Jurkat, Clone E6-1 (cell line): Measurements from ENCODE around the gene BOC.

Source experiments
- DNase-seq: peaks from one replicate; pipeline ENCODE4 v3.0.0-alpha.2; 2011; ENCODE audit warnings: low read depth, low spot score
- H3K4me3 ChIP-seq: 2 replicates; pipeline ENCODE4 v1.5.1; 2011; ENCODE audit warnings: mild to moderate bottlenecking, low read length, control low read depth, moderate library complexity

Gene BOC

DNA sequence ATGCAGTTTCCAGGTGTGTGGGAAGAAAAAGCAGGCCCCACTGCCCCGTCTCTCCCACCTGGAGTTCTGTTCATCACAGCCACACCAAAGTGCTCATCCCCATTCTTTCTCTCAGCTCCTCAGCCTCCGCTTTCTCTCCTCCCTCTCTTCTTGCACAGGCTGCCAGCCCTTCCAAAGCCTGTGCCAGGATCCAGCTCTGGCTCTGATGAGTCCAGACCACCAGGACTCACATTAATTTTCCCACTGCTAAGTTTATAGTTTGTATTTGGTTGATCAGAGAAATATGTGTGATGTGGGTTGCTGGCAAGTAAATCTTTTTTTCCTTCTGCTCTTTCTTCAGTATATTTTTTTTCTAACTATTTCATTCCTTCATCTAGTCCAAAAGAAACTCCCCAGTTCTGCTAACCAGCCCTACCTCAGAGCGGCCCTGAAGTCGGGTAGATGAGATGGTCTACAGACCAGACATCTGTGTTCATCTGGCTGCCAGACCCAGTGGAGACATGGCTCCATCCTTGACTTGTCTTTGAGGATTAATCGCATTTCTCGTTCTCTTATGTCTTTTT, 49.8 kb downstream of the BOC start:
- no peak for DNase-seq

DNA sequence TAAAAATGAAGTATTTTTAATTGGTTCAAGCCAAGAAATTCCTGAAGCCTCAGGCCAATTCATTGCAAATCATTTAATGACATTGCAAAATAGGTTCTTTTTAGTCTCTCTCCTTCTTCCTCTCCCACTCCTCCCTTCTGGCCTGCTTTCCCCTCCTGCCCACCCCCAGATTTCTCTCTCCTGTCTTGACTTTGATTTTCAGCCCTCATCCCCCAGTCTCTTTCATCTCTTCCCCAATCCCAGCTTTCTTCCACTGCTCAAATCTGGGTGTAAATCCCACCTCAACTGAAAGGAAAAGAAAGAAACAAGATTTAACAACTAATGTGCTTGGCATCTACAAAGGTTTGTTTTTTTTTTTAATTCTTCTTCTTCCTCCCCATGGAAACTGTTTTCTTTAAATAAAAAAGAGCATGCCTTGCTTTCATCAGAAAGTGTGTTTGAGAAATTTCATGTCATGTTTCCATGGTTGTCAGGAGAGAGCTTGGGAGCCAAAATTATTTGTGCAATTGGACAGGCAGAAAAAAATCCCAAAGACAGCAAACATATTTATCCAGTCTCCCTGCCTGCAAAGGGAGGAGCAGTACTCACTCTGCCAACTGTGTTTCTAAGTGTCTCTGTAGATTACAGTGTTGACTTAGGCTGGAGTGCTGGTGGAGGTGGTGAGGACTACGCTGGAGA, 50.4 kb downstream of the BOC start:
- DNase-seq: no peak
- no peak overlapping the region for H3K4me3 ChIP-seq

More for the DNA sequence above, 49.8 kb downstream of the BOC start:
- H3K4me3 ChIP-seq: no peak overlapping the region

DNA sequence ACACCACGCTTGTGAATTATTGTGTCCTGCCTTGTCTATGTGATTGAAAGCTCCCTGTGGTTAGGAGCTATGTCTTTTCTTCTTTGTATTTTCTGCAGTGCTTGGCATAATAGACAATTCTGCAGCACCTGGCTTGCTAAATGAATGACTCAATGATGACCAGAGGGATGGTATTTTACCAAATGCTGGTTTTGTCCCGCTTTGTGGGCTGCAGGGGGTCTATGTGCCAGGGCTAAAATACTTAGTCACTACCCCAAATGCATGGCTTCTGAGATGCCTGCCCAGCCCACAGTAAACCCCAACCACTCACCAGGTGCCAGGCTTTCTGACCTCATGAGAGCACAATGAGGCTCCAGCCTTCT, 50.9 kb downstream of the BOC start:
- DNase-seq: no peak
- H3K4me3 ChIP-seq: no peak overlapping the region

DNA sequence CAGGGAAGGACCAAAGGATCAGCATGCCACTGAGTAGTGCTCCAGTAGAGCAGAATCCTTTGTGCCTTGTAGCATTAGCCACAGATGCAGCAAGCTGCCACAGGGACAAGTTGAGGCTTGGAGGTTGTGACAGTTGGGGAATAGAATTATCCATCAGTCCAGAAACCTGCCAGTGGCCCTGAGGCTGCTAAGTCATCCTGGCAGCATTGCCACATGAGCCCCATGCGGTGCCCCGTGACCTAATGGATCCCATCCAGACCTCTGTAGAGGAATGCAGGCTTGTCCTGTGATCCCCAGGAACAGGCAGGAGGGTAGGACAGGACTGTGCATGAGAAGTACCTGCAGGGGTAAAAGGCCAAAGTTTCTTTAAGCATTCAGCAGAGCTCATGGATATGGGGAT, 51.7 kb downstream of the BOC start:
- no peak for DNase-seq
- no peak overlapping the region for H3K4me3 ChIP-seq

DNA sequence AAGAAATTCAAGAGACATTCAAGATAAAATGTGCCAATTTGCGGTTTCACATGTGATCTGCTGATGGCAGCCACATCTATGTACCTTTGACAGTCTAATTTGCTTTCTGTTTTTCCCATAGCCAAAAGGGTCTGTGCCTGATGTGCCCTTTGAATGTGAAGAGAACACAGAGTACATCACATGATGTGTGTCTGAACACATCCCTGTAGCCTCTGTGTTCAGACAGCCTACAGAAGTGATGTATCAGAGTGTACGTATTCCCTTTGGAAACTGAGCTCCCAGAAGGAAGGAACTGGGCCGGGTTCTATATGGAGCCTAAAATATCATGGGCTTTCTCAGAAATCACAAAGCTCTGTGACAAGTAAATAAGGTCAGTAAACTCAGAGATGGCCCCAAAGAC, 52.4 kb downstream of the BOC start:
- DNase-seq: no peak
- H3K4me3 ChIP-seq: no peak overlapping the region

DNA sequence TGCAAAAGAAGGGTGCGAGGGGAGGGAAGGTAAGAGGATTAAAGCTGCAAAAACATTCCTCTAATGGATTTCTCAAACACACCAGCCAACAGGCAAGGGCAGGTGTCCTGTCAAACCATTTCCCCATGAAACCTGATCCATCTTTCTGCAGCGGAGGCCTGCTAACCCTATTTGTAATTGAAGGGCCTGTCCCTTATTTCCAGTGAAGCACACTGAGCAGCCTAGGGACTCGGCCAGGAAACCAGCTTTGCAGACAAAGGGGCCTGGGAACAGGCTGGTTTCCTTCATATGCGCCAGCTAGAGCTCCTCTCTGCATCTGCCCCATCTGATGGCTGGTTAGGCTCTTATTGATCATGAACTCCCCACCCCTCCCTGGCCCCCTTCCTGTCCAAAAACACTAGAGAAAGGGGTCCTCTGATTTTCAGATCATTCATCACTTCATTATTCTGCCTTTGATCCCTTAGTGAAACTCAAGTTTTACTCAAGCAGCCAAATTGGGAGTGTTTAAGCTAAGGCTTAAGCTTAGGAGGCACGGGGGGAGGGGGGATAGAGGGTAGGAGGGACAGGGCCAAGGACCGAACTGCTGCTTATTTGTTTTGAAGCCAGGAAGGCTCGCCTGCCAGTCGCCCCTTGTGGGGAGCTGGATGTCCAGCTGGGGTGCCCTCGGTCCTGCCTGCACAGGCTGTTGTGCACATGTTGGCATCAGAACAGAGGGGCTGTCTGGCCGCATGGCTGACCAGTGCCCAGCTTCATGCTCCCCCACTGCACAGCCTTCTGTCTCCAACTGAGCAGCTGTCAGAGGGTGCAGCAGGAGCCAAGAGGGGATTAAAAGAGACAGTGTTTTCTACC, 53.1 kb downstream of the BOC start:
- DNase-seq: no peak
- H3K4me3 ChIP-seq: no peak overlapping the region

DNA sequence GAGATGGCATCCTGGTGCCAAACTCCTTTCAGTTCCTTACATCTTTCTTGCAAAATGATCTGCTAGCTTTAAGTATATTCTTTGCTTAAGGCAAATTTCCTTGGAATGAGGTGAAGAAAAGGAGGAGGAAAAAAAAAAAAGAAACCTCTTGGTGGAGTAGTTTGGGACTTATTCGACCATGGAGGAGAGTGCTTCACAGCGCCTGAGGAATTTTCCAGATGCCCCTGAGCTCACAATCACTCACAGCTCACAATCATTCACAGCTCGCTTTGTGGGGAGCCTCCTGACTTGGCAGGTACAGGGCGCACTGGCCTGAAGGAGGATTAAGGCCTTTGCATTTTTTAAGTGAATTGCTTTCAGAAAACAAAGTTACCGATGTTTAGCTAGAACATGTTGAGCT, 53.9 kb downstream of the BOC start:
- no peak for DNase-seq
- H3K4me3 ChIP-seq: no peak overlapping the region

DNA sequence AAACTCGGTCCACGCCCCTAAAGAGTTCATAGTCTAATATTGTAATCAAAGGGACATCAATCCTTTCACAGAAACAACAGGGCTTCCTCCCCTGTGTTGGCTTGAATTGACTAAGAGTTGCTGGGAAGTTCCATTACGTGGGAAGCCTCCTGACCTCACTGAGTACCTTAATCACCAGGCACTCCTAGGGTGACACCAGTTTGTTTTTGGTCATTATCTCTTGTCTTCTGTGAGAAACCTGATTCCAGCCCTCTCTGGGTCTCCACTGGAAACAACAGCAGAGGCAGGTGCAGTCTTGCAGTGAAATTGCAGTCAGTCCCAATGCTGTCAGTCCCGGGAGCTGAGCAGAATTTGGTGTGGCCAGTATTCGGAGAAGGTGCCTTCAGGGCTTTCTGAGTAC, 55.4 kb downstream of the BOC start:
- H3K4me3 ChIP-seq: no peak overlapping the region
- DNase-seq: no peak

DNA sequence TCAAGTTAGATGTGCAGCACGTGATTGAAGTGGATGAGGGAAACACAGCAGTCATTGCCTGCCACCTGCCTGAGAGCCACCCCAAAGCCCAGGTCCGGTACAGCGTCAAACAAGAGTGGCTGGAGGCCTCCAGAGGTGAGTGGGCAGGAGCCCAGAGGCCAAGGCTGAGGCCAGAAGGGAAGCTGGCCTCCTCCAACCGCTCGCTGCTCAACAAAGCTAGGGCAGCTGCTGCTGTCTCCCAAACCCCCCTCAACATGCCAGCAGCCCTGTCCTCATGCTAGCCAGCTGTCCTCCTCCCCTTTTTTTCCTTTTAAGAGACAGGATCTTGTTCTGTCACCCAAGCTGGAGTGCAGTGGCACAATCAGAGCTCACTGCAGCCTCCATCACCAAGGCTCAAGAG, 57.0 kb downstream of the BOC start:
- no peak overlapping the region for H3K4me3 ChIP-seq
- no peak for DNase-seq

DNA sequence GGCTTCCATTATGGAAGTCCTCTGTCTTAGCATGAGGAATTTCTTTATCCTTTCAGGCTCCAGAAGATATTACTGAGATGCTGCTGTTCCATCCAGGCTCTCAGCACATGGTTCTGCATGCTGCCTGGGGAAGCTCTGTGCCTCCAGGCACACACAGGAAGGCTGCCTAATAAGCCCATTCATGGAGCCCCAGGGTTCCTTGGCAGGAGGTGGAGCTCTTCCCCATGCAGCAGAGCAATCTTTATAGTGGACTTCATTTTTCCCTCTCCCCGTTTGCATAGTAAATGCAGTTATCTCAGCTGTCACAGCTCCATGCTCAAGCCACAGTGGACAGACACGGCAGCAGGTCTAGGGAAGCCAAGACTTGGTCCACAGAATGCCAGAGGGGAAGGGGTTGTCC, 57.6 kb downstream of the BOC start:
- no peak overlapping the region for H3K4me3 ChIP-seq
- no peak for DNase-seq

DNA sequence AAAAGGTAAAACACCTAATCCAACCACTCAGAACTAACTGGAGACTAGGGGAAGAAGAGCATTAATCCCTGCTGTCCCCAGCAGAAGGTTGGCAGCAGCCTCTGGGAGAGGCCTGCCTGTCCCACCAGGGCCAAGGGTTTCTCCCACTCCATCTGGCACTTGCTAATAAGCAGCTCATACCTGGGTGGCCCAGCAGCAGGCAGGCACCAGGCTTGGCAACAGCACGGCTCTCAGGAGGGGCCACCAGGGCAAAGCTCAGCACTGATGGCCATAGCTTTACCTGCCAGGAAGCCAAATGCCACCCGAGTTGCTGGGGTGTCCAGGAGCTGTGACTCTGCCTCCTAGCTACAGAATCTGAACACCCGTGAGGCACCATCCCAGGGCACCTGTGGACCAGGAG, 58.3 kb downstream of the BOC start:
- no peak overlapping the region for H3K4me3 ChIP-seq
- DNase-seq: no peak

DNA sequence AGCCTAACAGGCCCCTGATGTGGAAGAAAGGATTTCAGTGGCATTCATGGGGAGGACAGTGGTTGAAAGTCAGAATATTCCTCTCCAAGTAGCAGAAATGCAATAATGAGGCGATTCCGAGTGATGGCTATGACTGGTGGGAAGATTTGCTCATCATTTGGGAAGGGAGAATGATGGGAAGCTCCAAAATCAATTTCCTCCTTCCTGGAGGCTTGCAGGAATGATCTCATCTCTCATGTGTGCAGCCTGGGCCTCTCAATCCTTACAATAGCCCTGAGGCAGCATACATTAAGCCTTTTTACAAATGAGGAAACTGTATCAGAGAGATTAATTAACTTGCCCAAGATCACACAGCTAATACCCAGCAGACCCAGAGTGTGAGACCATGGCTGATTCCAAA, 58.7 kb downstream of the BOC start:
- no peak overlapping the region for H3K4me3 ChIP-seq
- no peak for DNase-seq

DNA sequence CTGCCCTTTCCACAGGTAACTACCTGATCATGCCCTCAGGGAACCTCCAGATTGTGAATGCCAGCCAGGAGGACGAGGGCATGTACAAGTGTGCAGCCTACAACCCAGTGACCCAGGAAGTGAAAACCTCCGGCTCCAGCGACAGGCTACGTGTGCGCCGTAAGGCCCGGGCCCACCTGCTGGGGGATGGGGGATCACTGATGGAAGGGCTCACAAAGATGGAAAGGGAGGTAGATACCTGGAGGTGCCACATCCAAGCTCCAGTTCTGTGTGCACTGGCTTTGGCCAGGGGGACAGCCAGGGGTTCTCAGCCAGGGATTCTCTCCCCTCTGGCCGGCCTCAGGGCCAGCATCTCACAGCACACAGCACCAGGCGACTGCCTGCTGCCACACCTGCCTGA, 59.4 kb downstream of the BOC start:
- no peak overlapping the region for H3K4me3 ChIP-seq
- DNase-seq: no peak

DNA sequence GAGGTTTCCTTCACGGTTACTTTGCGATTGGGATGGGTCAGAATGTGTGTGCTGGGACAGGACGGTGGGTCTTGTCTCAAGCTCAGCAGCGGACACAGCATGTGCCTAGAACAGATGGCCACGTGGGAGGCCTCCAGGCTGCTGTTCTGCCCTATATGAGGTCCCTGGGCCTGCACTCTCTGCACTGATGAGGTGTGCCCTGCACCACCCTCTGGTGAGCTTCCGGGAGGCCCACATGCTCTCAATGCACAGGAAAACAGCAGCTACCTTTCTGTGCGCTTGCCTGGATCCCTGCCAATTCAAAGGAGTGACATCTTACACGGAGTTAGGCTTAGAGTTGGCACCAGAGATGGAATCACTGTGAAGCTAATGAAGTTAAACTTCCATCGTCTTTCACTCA, 59.8 kb downstream of the BOC start:
- H3K4me3 ChIP-seq: no peak overlapping the region
- DNase-seq: no peak

DNA sequence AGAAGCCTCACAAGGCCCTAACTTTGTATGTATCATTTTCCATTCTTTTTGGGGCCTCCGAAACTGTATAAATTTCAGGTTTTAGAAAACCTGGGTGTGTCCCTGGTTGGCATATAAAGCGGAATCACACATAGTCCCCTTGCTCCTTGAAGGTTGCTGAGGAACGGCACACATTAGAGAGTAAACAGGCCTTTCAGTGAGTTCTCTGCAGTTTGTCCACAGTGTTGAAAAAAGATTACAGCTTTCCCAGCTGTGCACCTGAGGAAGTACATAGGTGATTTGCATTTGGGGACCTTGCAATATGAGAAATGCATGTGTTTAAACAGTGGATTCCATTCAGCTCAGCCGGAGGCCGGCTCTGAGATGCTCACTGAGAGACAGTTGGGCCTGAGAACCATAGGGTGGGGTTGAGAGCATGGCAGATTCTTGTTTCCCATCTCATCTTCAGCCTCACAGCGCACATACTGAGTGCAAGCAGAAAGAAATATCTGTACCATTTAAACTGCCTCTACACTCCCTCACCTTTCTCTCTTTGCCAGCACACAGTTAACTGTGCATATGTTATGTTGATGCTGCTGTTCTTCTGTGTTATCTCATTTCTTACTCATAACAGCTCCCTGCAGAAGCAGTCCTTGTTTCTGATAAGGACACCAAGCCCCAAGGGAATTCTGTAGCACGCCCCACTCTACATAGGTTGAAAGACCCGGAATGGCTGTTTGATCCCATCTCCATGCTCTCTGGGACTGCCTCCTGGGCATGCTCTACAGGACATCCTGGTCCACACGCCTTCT, 60.4 kb downstream of the BOC start:
- H3K4me3 ChIP-seq: no peak overlapping the region
- no peak for DNase-seq

DNA sequence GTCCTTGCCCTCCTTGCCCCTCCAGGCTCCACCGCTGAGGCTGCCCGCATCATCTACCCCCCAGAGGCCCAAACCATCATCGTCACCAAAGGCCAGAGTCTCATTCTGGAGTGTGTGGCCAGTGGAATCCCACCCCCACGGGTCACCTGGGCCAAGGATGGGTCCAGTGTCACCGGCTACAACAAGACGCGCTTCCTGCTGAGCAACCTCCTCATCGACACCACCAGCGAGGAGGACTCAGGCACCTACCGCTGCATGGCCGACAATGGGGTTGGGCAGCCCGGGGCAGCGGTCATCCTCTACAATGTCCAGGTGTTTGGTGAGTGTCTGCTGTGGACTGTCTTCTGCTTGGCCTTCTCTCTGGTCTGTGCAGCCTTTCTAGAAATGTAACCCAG, 61.0 kb downstream of the BOC start:
- DNase-seq: no peak
- no peak overlapping the region for H3K4me3 ChIP-seq

DNA sequence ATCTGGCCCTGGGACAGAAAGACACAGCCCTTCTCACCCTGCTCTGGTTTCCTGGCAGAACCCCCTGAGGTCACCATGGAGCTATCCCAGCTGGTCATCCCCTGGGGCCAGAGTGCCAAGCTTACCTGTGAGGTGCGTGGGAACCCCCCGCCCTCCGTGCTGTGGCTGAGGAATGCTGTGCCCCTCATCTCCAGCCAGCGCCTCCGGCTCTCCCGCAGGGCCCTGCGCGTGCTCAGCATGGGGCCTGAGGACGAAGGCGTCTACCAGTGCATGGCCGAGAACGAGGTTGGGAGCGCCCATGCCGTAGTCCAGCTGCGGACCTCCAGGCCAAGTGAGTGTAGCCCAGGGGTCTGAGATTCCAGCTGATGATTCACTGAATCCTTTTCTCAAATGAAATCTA, 61.7 kb downstream of the BOC start:
- no peak overlapping the region for H3K4me3 ChIP-seq
- no peak for DNase-seq

DNA sequence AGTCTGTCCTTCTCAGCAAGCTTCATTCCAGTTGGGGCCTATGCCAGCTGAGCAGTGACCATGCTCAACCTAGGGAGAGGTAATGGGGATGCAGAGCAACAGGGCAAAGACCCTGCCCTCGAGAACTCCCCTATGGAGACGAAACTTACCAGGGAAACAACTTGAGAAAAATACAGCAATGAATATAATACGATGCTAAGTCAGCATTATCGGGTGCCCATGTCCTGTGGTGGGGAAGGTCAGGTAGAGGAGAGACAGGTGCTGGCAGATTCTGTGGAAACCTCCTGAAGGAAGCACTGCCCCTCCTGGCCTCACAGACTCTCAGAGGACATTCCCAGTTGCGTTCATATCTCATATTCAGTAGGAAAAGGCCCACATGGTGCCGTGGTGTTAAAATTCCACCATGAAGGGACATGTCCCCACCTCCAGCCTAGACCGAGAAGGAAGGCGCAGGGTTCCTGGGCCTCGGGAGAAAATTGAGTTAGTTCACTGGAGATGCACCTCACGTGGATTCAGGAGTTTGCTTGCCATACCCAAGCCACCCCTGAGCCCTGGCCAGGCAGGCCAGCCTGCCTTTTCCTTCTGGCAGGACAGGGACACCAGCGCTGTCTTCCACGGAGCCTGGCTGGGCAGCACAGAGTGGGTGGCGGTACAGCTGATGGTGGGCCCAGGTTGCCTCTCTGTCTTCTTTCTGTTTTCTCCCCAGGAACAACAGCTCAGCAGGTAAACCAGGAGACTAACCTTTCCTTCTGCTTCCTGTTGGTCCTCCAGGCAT, 62.4 kb downstream of the BOC start:
- H3K4me3 ChIP-seq: no peak overlapping the region
- DNase-seq: no peak
